ENCODE measurements around the gene ANO2. TPM values are rescaled to one million over a fixed set of nuclear protein-coding genes. Genes with fewer than 3 reads are reported as not detected.

The ANO2 gene
- polyA plus RNA-seq, 1 donor from 2014 or later: 1.8 TPM

DNA sequence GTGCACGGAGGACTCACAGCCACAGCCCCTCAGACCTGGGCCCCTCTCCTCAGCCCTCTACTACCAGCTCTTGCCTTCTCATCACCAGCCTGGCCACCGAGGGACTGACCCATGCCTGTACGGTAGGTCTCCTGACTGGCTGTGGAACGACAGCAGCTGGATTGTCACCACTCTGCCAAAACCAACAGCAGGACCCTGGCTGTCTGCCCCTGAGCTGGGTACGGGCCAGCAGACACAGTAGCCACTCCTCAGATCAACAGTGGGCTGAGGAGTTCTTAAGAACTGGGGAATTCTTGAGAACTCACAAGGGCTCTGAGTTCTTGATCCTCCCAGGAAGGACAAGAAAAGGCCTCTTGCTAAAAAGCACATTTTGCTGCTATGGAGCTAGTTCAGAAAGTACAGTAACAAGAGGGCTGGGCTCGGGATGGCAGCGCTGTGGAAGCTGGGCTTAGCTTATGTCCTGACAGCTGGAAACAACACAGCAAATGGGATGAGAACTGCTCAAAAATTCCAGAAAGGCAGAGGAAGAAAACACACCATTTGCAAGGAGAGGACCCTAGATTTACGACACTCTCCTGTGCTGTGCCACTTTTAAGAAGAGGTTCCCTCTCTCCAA lies 176.4 kb downstream of the ANO2 start:
- TF ChIP-seq EZH2 (IDR thresholded peaks at IDR 0.05; ENCODE audit: borderline replicate concordance, insufficient read depth, low read length, poor library complexity, severe bottlenecking) (no peak), SMC3 (conservative IDR thresholded peaks at IDR 0.05; ENCODE audit: poor library complexity) (no peak), RAD21 (conservative IDR thresholded peaks at IDR 0.05) (no peak), TAF1 (IDR thresholded peaks at IDR 0.05; ENCODE audit: low read depth) (no peak), POLR2AphosphoS5 (IDR thresholded peaks at IDR 0.05) (no peak), MXI1 (conservative IDR thresholded peaks at IDR 0.05; ENCODE audit: poor library complexity, severe bottlenecking) (no peak), EP300 (conservative IDR thresholded peaks at IDR 0.05; ENCODE audit: poor library complexity, severe bottlenecking) (no peak)
- TF ChIP-seq, protein P1, sequence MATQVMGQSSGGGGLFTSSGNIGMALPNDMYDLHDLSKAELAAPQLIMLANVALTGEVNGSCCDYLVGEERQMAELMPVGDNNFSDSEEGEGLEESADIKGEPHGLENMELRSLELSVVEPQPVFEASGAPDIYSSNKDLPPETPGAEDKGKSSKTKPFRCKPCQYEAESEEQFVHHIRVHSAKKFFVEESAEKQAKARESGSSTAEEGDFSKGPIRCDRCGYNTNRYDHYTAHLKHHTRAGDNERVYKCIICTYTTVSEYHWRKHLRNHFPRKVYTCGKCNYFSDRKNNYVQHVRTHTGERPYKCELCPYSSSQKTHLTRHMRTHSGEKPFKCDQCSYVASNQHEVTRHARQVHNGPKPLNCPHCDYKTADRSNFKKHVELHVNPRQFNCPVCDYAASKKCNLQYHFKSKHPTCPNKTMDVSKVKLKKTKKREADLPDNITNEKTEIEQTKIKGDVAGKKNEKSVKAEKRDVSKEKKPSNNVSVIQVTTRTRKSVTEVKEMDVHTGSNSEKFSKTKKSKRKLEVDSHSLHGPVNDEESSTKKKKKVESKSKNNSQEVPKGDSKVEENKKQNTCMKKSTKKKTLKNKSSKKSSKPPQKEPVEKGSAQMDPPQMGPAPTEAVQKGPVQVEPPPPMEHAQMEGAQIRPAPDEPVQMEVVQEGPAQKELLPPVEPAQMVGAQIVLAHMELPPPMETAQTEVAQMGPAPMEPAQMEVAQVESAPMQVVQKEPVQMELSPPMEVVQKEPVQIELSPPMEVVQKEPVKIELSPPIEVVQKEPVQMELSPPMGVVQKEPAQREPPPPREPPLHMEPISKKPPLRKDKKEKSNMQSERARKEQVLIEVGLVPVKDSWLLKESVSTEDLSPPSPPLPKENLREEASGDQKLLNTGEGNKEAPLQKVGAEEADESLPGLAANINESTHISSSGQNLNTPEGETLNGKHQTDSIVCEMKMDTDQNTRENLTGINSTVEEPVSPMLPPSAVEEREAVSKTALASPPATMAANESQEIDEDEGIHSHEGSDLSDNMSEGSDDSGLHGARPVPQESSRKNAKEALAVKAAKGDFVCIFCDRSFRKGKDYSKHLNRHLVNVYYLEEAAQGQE (IDR thresholded peaks at IDR 0.05; ENCODE audit: borderline replicate concordance): no peak
- TF ChIP-seq, protein P2, sequence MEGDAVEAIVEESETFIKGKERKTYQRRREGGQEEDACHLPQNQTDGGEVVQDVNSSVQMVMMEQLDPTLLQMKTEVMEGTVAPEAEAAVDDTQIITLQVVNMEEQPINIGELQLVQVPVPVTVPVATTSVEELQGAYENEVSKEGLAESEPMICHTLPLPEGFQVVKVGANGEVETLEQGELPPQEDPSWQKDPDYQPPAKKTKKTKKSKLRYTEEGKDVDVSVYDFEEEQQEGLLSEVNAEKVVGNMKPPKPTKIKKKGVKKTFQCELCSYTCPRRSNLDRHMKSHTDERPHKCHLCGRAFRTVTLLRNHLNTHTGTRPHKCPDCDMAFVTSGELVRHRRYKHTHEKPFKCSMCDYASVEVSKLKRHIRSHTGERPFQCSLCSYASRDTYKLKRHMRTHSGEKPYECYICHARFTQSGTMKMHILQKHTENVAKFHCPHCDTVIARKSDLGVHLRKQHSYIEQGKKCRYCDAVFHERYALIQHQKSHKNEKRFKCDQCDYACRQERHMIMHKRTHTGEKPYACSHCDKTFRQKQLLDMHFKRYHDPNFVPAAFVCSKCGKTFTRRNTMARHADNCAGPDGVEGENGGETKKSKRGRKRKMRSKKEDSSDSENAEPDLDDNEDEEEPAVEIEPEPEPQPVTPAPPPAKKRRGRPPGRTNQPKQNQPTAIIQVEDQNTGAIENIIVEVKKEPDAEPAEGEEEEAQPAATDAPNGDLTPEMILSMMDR (IDR thresholded peaks at IDR 0.05; ENCODE audit: poor library complexity, severe bottlenecking): no peak
- Histone ChIP-seq H3K9ac (ENCODE audit: low read length) (no peak overlapping the region), H3K9me3 (ENCODE audit: low read length) (no peaks in the 10 kb centered on the region), H3K36me3 (ENCODE audit: insufficient read depth, low read length) (no peaks in the 10 kb centered on the region), H3K4me2 (ENCODE audit: low read length) (no peak overlapping the region), H3F3A (ENCODE audit: insufficient read depth, low read length, poor library complexity, severe bottlenecking) (no peaks in the 10 kb centered on the region), H3K27me3 (ENCODE audit: insufficient read depth, low read depth, low read length) (no peaks in the 10 kb centered on the region), H4K20me1 (ENCODE audit: insufficient read depth) (no peaks in the 10 kb centered on the region), H2AFZ (ENCODE audit: low read depth, low read length) (no peak overlapping the region), H3K79me2 (replicated peaks; ENCODE audit: insufficient read depth, low read length) (no peaks in the 10 kb centered on the region), H3K27ac (ENCODE audit: low read length) (no peak overlapping the region), H3K9me2 (ENCODE audit: insufficient read depth, low read length) (no peaks in the 10 kb centered on the region), H3K4me3 (ENCODE audit: low read length) (no peak overlapping the region)

DNA sequence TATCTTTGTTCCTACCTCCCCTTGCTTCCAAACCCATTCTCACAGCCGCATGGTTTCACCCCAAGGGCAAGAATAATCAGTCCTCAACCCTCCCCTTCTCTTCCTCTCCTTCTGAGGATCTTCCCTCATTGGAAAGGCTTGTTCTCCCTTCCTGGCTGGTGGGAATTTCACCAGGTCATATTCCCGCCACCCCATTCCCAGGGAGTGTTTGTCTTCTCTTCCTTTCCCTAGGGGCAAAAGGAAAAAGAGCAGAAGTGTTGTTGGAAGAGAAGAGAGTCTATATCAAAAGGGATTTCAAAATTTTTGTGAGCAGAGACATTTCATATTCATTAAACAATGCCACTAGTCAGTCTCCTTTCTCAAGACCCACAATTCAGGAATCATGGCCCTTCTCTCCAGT lies 176.9 kb downstream of the ANO2 start:
- H3K9ac ChIP-seq (ENCODE audit: low read length): no peak overlapping the region
- H3K9me3 ChIP-seq (ENCODE audit: low read length): no peaks in the 10 kb centered on the region
- H4K20me1 ChIP-seq (ENCODE audit: insufficient read depth): no peaks in the 10 kb centered on the region
- H3K4me3 ChIP-seq (ENCODE audit: low read length): no peak overlapping the region
- no peaks in the 10 kb centered on the region for H3K36me3 ChIP-seq (ENCODE audit: insufficient read depth, low read length)
- no peaks in the 10 kb centered on the region for H3K79me2 ChIP-seq (replicated peaks; ENCODE audit: insufficient read depth, low read length)
- no peak overlapping the region for H3K4me2 ChIP-seq (ENCODE audit: low read length)
- no peak overlapping the region for H2AFZ ChIP-seq (ENCODE audit: low read depth, low read length)
- H3K9me2 ChIP-seq (ENCODE audit: insufficient read depth, low read length): no peaks in the 10 kb centered on the region
- no peak overlapping the region for H3K27ac ChIP-seq (ENCODE audit: low read length)
- no peaks in the 10 kb centered on the region for H3F3A ChIP-seq (ENCODE audit: insufficient read depth, low read length, poor library complexity, severe bottlenecking)
- TF ChIP-seq, protein P2 (IDR thresholded peaks at IDR 0.05; ENCODE audit: poor library complexity, severe bottlenecking): no peak
- no peak for TF ChIP-seq RAD21 (conservative IDR thresholded peaks at IDR 0.05)
- no peak for TF ChIP-seq TAF1 (IDR thresholded peaks at IDR 0.05; ENCODE audit: low read depth)
- no peak for TF ChIP-seq EP300 (conservative IDR thresholded peaks at IDR 0.05; ENCODE audit: poor library complexity, severe bottlenecking)
- TF ChIP-seq, protein P1 (IDR thresholded peaks at IDR 0.05; ENCODE audit: borderline replicate concordance): no peak
- TF ChIP-seq MXI1 (conservative IDR thresholded peaks at IDR 0.05; ENCODE audit: poor library complexity, severe bottlenecking): no peak
- no peak for TF ChIP-seq POLR2AphosphoS5 (IDR thresholded peaks at IDR 0.05)
- no peak for TF ChIP-seq EZH2 (IDR thresholded peaks at IDR 0.05; ENCODE audit: borderline replicate concordance, insufficient read depth, low read length, poor library complexity, severe bottlenecking)
- H3K27me3 ChIP-seq (ENCODE audit: insufficient read depth, low read depth, low read length): no peaks in the 10 kb centered on the region

Measured in neural cell (in vitro differentiated cells).